ENCODE measurements around the gene COG7. TPM values are rescaled to one million over a fixed set of nuclear protein-coding genes. Genes with fewer than 3 reads are reported as not detected.
"Not testable (repeated sequence)": the region's sequence is repeated elsewhere in the genome, so short reads cannot be mapped to it uniquely, and the experiment has no call there.

The COG7 gene
- total RNA-seq, 1 experiment from 2014 or later = 12.9 TPM

GRCh38 chr16:23410176-23410575 lies 42.8 kb downstream of the COG7 start:
- DNase-seq (ENCODE audit: low spot score) = no peak

GRCh38 chr16:23409522-23409921 lies 43.5 kb downstream of the COG7 start:
- DNase-seq (ENCODE audit: low spot score) = no peak

GRCh38 chr16:23408823-23409298 lies 44.1 kb downstream of the COG7 start:
- DNase-seq (ENCODE audit: low spot score) = peak; percentile 53

- DNase-seq (ENCODE audit: low spot score) = no peak
Observed at GRCh38 chr16:23408242-23408822, 44.7 kb downstream of the COG7 start.

- DNase-seq (ENCODE audit: low spot score) = no peak
Observed at GRCh38 chr16:23407436-23408127, 45.4 kb downstream of the COG7 start.

- DNase-seq (ENCODE audit: low spot score) = no peak
Observed at GRCh38 chr16:23406546-23407240, 46.3 kb downstream of the COG7 start.

GRCh38 chr16:23406024-23406423 lies 47.0 kb downstream of the COG7 start:
- DNase-seq (ENCODE audit: low spot score) = no peak

- DNase-seq (ENCODE audit: low spot score) = no peak
Observed at GRCh38 chr16:23403547-23403946, 49.4 kb downstream of the COG7 start.

- DNase-seq (ENCODE audit: low spot score) = no peak
Observed at GRCh38 chr16:23402100-23402499, 50.9 kb downstream of the COG7 start.

- no peak for DNase-seq (ENCODE audit: low spot score)
Observed at GRCh38 chr16:23401139-23401538, 51.9 kb downstream of the COG7 start.

- not testable (repeated sequence) for DNase-seq (ENCODE audit: low spot score)
Observed at GRCh38 chr16:23400447-23400846, 52.5 kb downstream of the COG7 start.

- no peak for DNase-seq (ENCODE audit: low spot score)
Observed at GRCh38 chr16:23398987-23399805, 53.8 kb downstream of the COG7 start.

GRCh38 chr16:23397464-23397863 lies 55.5 kb downstream of the COG7 start:
- no peak for DNase-seq (ENCODE audit: low spot score)

- DNase-seq (ENCODE audit: low spot score) = no peak
Observed at GRCh38 chr16:23395732-23396131, 57.3 kb downstream of the COG7 start.

GRCh38 chr16:23394141-23394831 lies 58.7 kb downstream of the COG7 start:
- DNase-seq (ENCODE audit: low spot score) = no peak

- no peak for DNase-seq (ENCODE audit: low spot score)
Observed at GRCh38 chr16:23392223-23392600, 60.8 kb downstream of the COG7 start.

- DNase-seq (ENCODE audit: low spot score) = no peak
Observed at GRCh38 chr16:23391381-23392222, 61.4 kb downstream of the COG7 start.

- DNase-seq (ENCODE audit: low spot score) = not testable (repeated sequence)
Observed at GRCh38 chr16:23389936-23390335, 63.1 kb downstream of the COG7 start.

- no peak for DNase-seq (ENCODE audit: low spot score)
Observed at GRCh38 chr16:23389201-23389600, 63.8 kb downstream of the COG7 start.

GRCh38 chr16:23388786-23389185 lies 64.2 kb downstream of the COG7 start:
- DNase-seq (ENCODE audit: low spot score) = no peak

GRCh38 chr16:23387666-23388065 lies 65.3 kb downstream of the COG7 start:
- no peak for DNase-seq (ENCODE audit: low spot score)
